ENCODE data around the gene MCAM.

The MCAM gene

DNA sequence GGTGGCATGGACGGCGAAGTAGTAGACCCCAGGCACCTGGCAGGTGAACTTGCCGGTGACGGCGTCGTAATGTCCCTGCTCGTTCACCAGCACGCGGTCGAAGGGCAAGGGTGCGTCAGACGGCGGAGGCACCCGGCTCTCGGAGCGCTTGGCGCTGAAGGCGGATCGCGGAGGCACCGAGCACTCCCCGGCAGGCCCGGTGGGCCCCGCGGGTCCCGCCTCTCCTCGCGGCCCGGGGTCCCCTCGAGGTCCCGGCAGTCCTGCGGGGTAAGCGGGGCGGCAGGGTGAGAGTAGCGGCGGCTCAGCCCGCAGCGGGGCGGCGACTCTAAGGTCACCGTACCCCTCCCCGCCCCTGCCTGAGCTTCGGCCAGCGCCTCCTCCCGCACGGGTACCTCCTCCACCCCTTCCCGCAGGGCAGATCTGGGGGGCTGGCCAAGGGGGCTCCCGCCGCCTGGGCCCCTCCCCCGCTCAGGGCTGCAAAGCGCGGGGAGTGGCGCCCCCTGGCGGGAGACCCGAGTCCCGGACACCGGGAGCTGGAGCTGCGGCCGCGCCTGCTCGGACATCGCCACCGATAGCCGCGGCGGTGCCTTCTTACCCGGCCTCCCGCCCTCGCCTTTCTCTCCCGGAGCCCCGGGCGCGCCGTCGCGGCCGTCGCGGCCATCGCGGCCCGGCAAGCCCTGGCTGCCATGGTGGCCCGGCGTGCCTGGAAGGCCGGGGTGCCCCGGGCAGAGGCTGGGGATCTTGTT lies 22.8 kb upstream of the MCAM start:
- Mint-ChIP-seq H3K36me3 (ENCODE audit: low read depth) (peaks cover 4% of the 10 kb centered on the region), H3K4me3 (no peak overlapping the region), H3K9me3 (no peaks in the 10 kb centered on the region), H3K27ac (no peak overlapping the region), H3K27me3 (peaks cover 31% of the 10 kb centered on the region), H3K4me1 (peaks cover 24% of the 10 kb centered on the region)
- DNase-seq (peak; percentile 65), ATAC-seq (no peak)

- H3K4me1 Mint-ChIP-seq: peaks cover 27% of the 10 kb centered on the region
- no peak overlapping the region for H3K4me3 Mint-ChIP-seq
- H3K27ac Mint-ChIP-seq: no peak overlapping the region
- no peaks in the 10 kb centered on the region for H3K9me3 Mint-ChIP-seq
- DNase-seq (no peak), ATAC-seq (no peak)
- H3K36me3 Mint-ChIP-seq (ENCODE audit: low read depth): peaks cover 7% of the 10 kb centered on the region
- peaks cover 31% of the 10 kb centered on the region for H3K27me3 Mint-ChIP-seq
Observed at GRCh38 chr11:119338965-119339588, 22.1 kb upstream of the MCAM start.

DNA sequence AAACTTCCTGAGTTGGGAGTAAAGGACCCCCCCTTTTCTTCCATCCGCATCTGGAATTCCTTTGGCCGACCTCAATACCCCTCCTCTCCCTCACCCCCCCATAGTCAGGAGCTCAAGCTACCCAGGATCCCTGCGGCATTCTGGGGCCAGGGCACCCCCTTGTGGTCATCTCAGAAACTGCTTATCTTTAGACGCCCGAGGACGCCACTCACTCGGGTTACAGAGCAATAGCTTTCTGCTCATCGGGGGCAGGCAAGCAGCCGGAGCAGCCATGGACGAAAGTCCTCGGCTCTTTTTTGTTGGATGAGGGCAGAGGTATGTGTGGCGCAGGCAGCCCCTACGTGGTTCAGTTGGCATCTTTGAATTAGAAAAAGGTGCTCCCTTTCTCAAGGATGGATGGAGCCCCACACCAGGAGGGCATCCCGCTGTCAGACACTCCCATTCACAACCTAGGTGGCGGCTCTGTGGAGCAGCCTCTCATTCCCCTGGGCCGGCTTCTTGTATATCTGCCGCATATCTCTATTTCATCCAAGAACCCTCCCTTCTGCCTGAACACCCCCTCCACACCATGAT lies 21.5 kb upstream of the MCAM start:
- H3K36me3 Mint-ChIP-seq (ENCODE audit: low read depth): peaks cover 7% of the 10 kb centered on the region
- no peak overlapping the region for H3K4me3 Mint-ChIP-seq
- H3K9me3 Mint-ChIP-seq: no peaks in the 10 kb centered on the region
- ATAC-seq (peak; percentile 29), DNase-seq (peak; percentile 79)
- peaks cover 30% of the 10 kb centered on the region for H3K27me3 Mint-ChIP-seq
- H3K27ac Mint-ChIP-seq: no peak overlapping the region
- H3K4me1 Mint-ChIP-seq: peaks cover 31% of the 10 kb centered on the region

DNA sequence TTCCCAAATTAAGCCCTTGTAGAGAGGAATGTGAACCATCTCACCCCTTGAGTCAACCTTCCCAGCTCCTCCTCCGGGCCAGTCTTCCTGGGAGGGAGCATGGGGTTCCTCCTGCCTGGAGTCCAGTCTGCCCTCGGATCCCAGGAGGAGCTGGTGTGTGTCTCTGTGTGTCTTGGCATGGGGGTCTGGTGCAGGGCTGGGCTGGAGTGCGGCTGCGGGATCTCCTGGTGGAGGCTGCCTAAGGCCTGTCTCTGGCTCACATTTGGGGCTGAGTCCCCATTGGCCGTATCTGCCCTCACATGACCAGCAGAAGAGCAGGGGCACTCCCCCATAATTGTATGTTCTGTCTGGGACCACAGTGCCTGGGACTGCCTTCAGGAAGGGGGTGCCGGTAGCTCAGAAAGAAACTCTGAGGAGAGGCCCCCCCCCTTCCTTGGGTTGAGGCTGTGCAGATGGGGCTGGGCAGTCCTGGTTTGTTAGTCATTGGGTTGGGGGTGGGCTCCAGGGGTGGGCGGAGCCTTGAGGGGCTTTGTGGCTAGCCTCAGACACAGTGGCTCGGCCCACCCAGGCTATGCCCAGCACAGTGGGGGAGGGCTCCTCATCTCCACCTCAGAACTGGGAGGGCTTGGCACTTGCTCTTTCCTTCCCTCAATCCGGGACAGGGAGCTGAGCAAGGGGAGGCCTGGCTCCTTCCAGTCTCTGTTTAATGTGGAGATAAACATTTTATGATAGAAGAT lies 20.8 kb upstream of the MCAM start:
- DNase-seq (no peak), ATAC-seq (no peak)
- peaks cover 28% of the 10 kb centered on the region for H3K27me3 Mint-ChIP-seq
- H3K27ac Mint-ChIP-seq: no peak overlapping the region
- H3K4me1 Mint-ChIP-seq: peaks cover 31% of the 10 kb centered on the region
- H3K36me3 Mint-ChIP-seq (ENCODE audit: low read depth): peaks cover 7% of the 10 kb centered on the region
- no peak overlapping the region for H3K4me3 Mint-ChIP-seq
- no peaks in the 10 kb centered on the region for H3K9me3 Mint-ChIP-seq

GRCh38 chr11:119336744-119337469 lies 20.0 kb upstream of the MCAM start:
- Mint-ChIP-seq H3K27me3 (peaks cover 25% of the 10 kb centered on the region), H3K4me3 (no peak overlapping the region), H3K9me3 (no peaks in the 10 kb centered on the region), H3K36me3 (ENCODE audit: low read depth) (peaks cover 7% of the 10 kb centered on the region), H3K4me1 (peaks cover 31% of the 10 kb centered on the region), H3K27ac (no peak overlapping the region)
- DNase-seq: no peak
- no peak for ATAC-seq

- Mint-ChIP-seq H3K9me3 (no peaks in the 10 kb centered on the region), H3K27me3 (peaks cover 16% of the 10 kb centered on the region), H3K27ac (peak overlapping the region; percentile 27), H3K4me1 (peaks cover 29% of the 10 kb centered on the region), H3K36me3 (ENCODE audit: low read depth) (peaks cover 7% of the 10 kb centered on the region), H3K4me3 (peak overlapping the region; percentile 96)
- ATAC-seq: no peak
- DNase-seq: no peak
Observed at GRCh38 chr11:119335655-119336543, 19.0 kb upstream of the MCAM start.

- Mint-ChIP-seq H3K4me1 (peaks cover 27% of the 10 kb centered on the region), H3K27me3 (peaks cover 17% of the 10 kb centered on the region), H3K4me3 (peak overlapping the region; percentile 96), H3K9me3 (no peaks in the 10 kb centered on the region), H3K36me3 (ENCODE audit: low read depth) (peaks cover 7% of the 10 kb centered on the region), H3K27ac (peak overlapping the region; percentile 94)
- no peak for ATAC-seq
- DNase-seq: no peak
Observed at GRCh38 chr11:119335091-119335654, 18.2 kb upstream of the MCAM start.

GRCh38 chr11:119334174-119334930 lies 17.4 kb upstream of the MCAM start, which contains the start of gene RNF26:
RNF26 (plus strand) TSS chr11:119334527; CDS start chr11:119335123, 596 bp downstream.
- ATAC-seq (peak; percentile 92), DNase-seq (peak; percentile 92)
- Mint-ChIP-seq H3K36me3 (ENCODE audit: low read depth) (peaks cover 7% of the 10 kb centered on the region), H3K4me1 (peaks cover 26% of the 10 kb centered on the region), H3K4me3 (peak within 1 kb of the TSS; percentile 96), H3K27ac (peak within 1 kb of the TSS; percentile 94), H3K9me3 (no peaks in the 10 kb centered on the region), H3K27me3 (peaks cover 16% of the 10 kb centered on the region)

GRCh38 chr11:119332111-119332765 lies 15.3 kb upstream of the MCAM start:
- peak overlapping the region; percentile 94 for H3K27ac Mint-ChIP-seq
- H3K4me1 Mint-ChIP-seq: peaks cover 15% of the 10 kb centered on the region
- no peak overlapping the region for H3K4me3 Mint-ChIP-seq

DNA sequence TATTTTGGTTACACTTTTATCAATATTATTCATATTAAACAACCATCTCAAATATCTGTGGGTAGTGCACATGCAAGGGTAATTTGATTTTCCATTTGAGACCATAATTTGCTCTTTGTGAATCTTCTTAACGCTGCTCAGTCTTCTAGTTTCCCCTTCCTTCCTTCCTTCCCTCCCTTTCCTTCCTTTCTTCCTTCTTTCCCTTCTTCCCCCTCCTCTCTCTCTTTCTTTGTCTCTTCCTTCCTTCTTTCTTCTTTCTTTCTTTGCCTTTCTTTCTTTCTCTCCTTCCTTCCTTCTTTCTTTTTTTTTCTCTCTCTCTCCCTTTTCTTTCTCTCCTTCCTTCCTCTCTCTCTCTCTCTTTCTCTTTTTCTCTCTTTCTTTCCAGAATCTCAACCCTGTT lies 13.3 kb upstream of the MCAM start:
- Mint-ChIP-seq H3K4me3 (no peak overlapping the region), H3K27me3 (peaks cover 4% of the 10 kb centered on the region), H3K4me1 (peaks cover 11% of the 10 kb centered on the region), H3K36me3 (ENCODE audit: low read depth) (peaks cover 4% of the 10 kb centered on the region), H3K9me3 (no peaks in the 10 kb centered on the region), H3K27ac (no peak overlapping the region)
- DNase-seq (no peak), ATAC-seq (no peak)

More at GRCh38 chr11:119332111-119332765, 15.3 kb upstream of the MCAM start:
- DNase-seq: no peak
- peaks cover 4% of the 10 kb centered on the region for H3K27me3 Mint-ChIP-seq
- ATAC-seq: no peak
- no peaks in the 10 kb centered on the region for H3K9me3 Mint-ChIP-seq
- H3K36me3 Mint-ChIP-seq (ENCODE audit: low read depth): peaks cover 7% of the 10 kb centered on the region

GRCh38 chr11:119329320-119329719 lies 12.4 kb upstream of the MCAM start:
- Mint-ChIP-seq H3K4me3 (no peak overlapping the region), H3K36me3 (ENCODE audit: low read depth) (no peaks in the 10 kb centered on the region), H3K4me1 (peaks cover 6% of the 10 kb centered on the region), H3K27me3 (peaks cover 4% of the 10 kb centered on the region), H3K9me3 (no peaks in the 10 kb centered on the region), H3K27ac (no peak overlapping the region)
- ATAC-seq (no peak), DNase-seq (no peak)

- Mint-ChIP-seq H3K4me1 (peaks cover 14% of the 10 kb centered on the region), H3K36me3 (ENCODE audit: low read depth) (no peaks in the 10 kb centered on the region), H3K27me3 (peaks cover 4% of the 10 kb centered on the region), H3K9me3 (no peaks in the 10 kb centered on the region), H3K27ac (no peak overlapping the region), H3K4me3 (no peak overlapping the region)
- DNase-seq: no peak
- no peak for ATAC-seq
Observed at GRCh38 chr11:119324189-119324588, 7.3 kb upstream of the MCAM start.
